ENCODE data around the gene SMYD3.

SMYD3 gene

DNA sequence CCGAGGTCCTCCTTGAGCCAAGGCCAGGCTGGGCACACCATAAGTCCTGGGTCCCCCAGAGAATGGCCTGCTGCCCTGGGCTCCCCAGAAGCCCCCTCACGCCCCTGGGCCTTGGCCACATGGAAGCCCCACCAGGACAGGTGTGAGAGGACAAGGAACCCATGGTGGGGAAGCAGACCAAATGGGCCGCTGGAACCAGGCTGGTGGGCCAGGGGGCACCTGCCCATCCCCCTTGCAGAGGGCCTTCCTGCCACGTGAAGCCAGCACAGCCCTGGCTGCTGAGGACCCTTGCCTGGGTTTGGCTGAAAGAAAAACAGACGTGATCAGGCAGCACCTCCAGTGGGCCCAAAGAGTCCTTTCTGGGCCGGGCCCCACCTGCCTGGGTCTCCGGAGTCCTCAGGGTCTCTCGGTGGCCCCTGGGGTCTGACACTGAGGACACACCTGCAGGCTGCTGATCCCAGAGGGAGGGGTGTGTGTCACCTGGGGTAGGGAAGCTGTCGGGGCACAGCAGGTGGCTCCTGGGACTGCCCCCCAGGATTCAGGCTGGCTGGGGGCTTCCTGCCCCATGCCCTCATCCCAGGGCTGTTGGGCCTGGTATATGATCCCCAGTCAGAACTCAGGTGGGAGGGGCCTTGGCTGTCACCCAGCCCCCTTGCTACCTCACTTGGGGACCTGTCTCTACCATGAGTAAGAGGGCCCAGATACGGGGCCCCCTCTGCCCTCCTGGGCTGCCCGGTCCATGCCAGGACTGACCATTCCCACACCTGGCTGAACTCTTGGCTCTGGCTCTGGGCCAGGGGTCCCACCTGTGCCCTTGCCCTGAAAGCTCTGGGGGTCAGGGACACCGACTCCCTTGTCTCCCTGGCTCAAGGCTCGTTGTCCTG is 3.3 kb upstream of the SMYD3 start:
- DNase-seq (ENCODE audit: low read depth in 1 of 2, low spot score in 1 of 2), result no peak
- H3K4me3 ChIP-seq (replicated peaks; ENCODE audit: insufficient read depth, low read length), result no peak overlapping the region
- no peak overlapping the region for H3K27ac ChIP-seq (replicated peaks)
- TF ChIP-seq POLR2AphosphoS5 (IDR thresholded peaks at IDR 0.05; ENCODE audit: low read depth) (no peak), SPI1 (IDR thresholded peaks at IDR 0.05; ENCODE audit: borderline replicate concordance, low read depth) (no peak), REST (IDR thresholded peaks at IDR 0.05; ENCODE audit: insufficient replicate concordance, low read depth) (no peak), GABPA (IDR thresholded peaks at IDR 0.05; ENCODE audit: low read depth) (no peak)
- no peaks in the 10 kb centered on the region for H3K27me3 ChIP-seq (ENCODE audit: insufficient read depth, poor library complexity, severe bottlenecking)

DNA sequence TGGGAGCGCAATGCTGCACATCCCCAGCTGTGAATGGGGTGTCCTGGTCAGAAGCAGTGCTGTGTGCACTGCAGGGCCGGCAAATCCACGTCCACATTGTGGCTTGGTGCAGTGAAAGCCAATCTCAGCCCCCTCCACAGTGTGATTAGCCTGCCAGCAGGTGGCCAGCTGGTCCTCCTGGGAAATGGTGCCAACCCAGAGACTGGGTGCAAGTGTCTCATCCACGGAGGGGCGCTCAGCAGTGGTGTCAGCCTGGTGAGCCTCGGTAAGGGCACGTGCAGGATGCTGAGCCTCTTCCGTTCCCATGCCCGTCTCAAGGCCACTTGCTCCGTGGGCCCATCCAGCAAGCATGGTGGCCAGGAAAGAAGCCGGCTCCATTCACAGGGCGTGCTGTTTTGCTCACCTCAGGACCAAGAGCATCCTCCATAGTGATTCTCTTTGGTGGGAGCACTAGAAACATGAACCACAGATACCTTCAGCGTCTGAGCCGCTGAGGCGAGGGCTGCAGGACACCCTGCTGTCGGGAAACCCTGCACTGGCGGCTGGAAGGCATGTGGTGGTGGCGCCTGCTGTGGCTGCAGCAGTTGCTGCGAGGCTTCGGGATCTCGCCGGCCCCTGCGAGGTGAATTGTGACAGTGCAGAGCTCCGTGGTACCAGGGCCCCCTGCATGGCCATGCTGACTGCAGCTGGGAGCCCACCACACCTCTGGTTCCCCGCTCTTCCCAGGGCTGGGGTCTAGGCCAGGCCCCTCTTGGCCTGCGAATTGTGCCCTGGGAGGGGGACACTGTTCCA is 2.0 kb upstream of the SMYD3 start:
- Histone ChIP-seq H3K27ac (replicated peaks) (no peak overlapping the region), H3K27me3 (ENCODE audit: insufficient read depth, poor library complexity, severe bottlenecking) (no peaks in the 10 kb centered on the region), H3K4me3 (replicated peaks; ENCODE audit: insufficient read depth, low read length) (no peak overlapping the region)
- TF ChIP-seq GABPA (IDR thresholded peaks at IDR 0.05; ENCODE audit: low read depth) (no peak), SPI1 (IDR thresholded peaks at IDR 0.05; ENCODE audit: borderline replicate concordance, low read depth) (no peak), POLR2AphosphoS5 (IDR thresholded peaks at IDR 0.05; ENCODE audit: low read depth) (no peak), REST (IDR thresholded peaks at IDR 0.05; ENCODE audit: insufficient replicate concordance, low read depth) (no peak)
- TF ChIP-seq, protein P1, sequence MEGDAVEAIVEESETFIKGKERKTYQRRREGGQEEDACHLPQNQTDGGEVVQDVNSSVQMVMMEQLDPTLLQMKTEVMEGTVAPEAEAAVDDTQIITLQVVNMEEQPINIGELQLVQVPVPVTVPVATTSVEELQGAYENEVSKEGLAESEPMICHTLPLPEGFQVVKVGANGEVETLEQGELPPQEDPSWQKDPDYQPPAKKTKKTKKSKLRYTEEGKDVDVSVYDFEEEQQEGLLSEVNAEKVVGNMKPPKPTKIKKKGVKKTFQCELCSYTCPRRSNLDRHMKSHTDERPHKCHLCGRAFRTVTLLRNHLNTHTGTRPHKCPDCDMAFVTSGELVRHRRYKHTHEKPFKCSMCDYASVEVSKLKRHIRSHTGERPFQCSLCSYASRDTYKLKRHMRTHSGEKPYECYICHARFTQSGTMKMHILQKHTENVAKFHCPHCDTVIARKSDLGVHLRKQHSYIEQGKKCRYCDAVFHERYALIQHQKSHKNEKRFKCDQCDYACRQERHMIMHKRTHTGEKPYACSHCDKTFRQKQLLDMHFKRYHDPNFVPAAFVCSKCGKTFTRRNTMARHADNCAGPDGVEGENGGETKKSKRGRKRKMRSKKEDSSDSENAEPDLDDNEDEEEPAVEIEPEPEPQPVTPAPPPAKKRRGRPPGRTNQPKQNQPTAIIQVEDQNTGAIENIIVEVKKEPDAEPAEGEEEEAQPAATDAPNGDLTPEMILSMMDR (IDR thresholded peaks at IDR 0.05; ENCODE audit: insufficient read depth, low read length), result no peak
- no peak for DNase-seq (ENCODE audit: low read depth in 1 of 2, low spot score in 1 of 2)

DNA sequence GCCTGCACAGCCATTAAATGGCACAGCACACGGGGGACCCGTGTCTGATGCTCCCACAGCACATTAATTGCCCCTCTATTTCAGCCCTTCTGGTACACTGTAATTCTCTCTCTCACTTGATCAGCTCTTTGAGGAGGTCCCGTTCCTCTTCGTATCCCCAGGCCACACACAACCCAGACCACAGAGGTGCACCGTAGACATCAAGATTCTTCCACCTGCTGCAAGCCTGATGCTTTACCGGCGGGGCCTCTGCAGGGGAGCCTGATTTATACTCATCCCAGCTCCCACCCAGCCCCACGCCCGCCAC is 759 bp downstream of the SMYD3 start:
- peak overlapping the region; percentile 49; the same call in 1 of the 2 replicates for H3K27ac ChIP-seq (replicated peaks)

More for the DNA sequence above, 759 bp downstream of the SMYD3 start:
- TF ChIP-seq SPI1 (IDR thresholded peaks at IDR 0.05; ENCODE audit: borderline replicate concordance, low read depth), result no peak
- TF ChIP-seq REST (IDR thresholded peaks at IDR 0.05; ENCODE audit: insufficient replicate concordance, low read depth), result no peak
- TF ChIP-seq, protein P1 (IDR thresholded peaks at IDR 0.05; ENCODE audit: insufficient read depth, low read length), result no peak
- no peak for TF ChIP-seq POLR2AphosphoS5 (IDR thresholded peaks at IDR 0.05; ENCODE audit: low read depth)
- TF ChIP-seq GABPA (IDR thresholded peaks at IDR 0.05; ENCODE audit: low read depth), result no peak
- Histone ChIP-seq H3K27me3 (ENCODE audit: insufficient read depth, poor library complexity, severe bottlenecking) (no peaks in the 10 kb centered on the region), H3K4me3 (replicated peaks; ENCODE audit: insufficient read depth, low read length) (peak overlapping the region; percentile 97)
- no peak for DNase-seq (ENCODE audit: low read depth in 1 of 2, low spot score in 1 of 2)
